K562 (cell line): ENCODE results near the gene MAGI3. TPM values are rescaled to one million over a fixed set of nuclear protein-coding genes. Genes with fewer than 3 reads are reported as not detected.

Experiments
- ATAC-seq: fragments of 200-7000 bp; cut with Tn5 transposase; 3 replicates; pipeline ENCODE4 v1.9.1; 2020; ENCODE audit warnings: moderate library complexity
- BruUV-seq: library from RNA; stranded (reverse); fragments of 400-500 nt; replicated peaks from 2 replicates; lab custom pipeline; 2021; lab: Mats Ljungman, UMichigan
- CTCF ChIA-PET: fragments of 300-600 bp; formaldehyde crosslinking; extraction: SDS; loops from one replicate; lab custom pipeline; 2021; ENCODE audit warnings: low intra/inter-chr PET ratio; lab: Yijun Ruan, JAX
- POLR2A ChIA-PET: fragments of 300-600, 350-650 bp; sonication (Branson Sonifier 250); formaldehyde crosslinking; extraction: SDS; loops from one replicate; lab custom pipeline; 2021; ENCODE audit warnings: antibody characterized with exemption, inconsistent platforms; lab: Yijun Ruan, JAX
- DNase-seq, 4 experiments: peaks; one replicate each; pipeline versions ENCODE4 v3.0.0 to v3.0.0-alpha.2; 2011 to 2018; ENCODE audit warnings: low spot score in 3 of 4, mixed read lengths in 3 of 4; ENCODE audit errors: extremely low read depth in 1 of 4
- FAIRE-seq: peaks from 2 replicates; lab custom pipeline; 2011; peaks lifted over from hg19 to GRCh38; lab: Jason Lieb, UNC
- H2AFZ ChIP-seq: 2 replicates; pipeline ENCODE4 v1.6.0; 2011; ENCODE audit warnings: low read depth, low read length, control low read depth, inconsistent platforms
- H3K27ac ChIP-seq: fragments of 200-600 bp; 3 replicates; pipeline ENCODE4 v1.8.0; 2011; ENCODE audit warnings: low read depth, mild to moderate bottlenecking, control low read depth, inconsistent platforms, low read length, moderate library complexity, mixed read lengths; ENCODE audit errors: extremely low read depth
- H3K27me3 ChIP-seq, 2 experiments: fragments of 300-600 bp in 1 of 2; 2 replicates in 1 of 2; 3 replicates in 1 of 2; pipeline versions ENCODE4 v1.6.0 to v1.8.0; 2011; ENCODE audit warnings: inconsistent platforms in 2 of 2, low read length in 2 of 2, mild to moderate bottlenecking in 1 of 2, mixed read lengths in 1 of 2, moderate library complexity in 1 of 2; ENCODE audit not compliant: control insufficient read depth in 2 of 2, insufficient read depth in 2 of 2
- H3K36me3 ChIP-seq: fragments of 300-600 bp; 3 replicates; pipeline ENCODE4 v1.8.0; 2011; ENCODE audit warnings: mild to moderate bottlenecking, low read length, inconsistent platforms; ENCODE audit not compliant: control insufficient read depth, insufficient read depth
- H3K4me1 ChIP-seq, 2 experiments: fragments of 200-600 bp in 1 of 2; replicated peaks in 1 of 2; 2 replicates in 1 of 2; 3 replicates in 1 of 2; pipeline versions ENCODE4 v1.5.1 to v1.8.0; 2011; ENCODE audit warnings: inconsistent platforms in 2 of 2, low read length in 2 of 2, mild to moderate bottlenecking in 1 of 2, mixed read lengths in 1 of 2, moderate library complexity in 1 of 2; ENCODE audit not compliant: control insufficient read depth in 2 of 2, insufficient read depth in 2 of 2
- H3K4me2 ChIP-seq: 2 replicates; pipeline ENCODE4 v1.6.1; 2011; ENCODE audit warnings: low read length, control low read depth, inconsistent platforms, mixed read lengths; ENCODE audit not compliant: insufficient read depth
- H3K4me3 ChIP-seq: fragments of 200-600 bp; sonication (generic), shearing (Covaris generic); 2 replicates; pipeline ENCODE4 v1.5.1; 2016; ENCODE audit warnings: control low read depth, inconsistent platforms
- H3K79me2 ChIP-seq: fragments of 200-600 bp; 3 replicates; pipeline ENCODE4 v1.8.0; 2011; ENCODE audit warnings: low read length, inconsistent platforms; ENCODE audit not compliant: control insufficient read depth, insufficient read depth
- H3K9ac ChIP-seq, 2 experiments: 2 replicates each; pipeline versions ENCODE4 v1.6.0 to v1.6.1; 2011; ENCODE audit warnings: low read depth in 2 of 2, low read length in 2 of 2, control low read depth in 1 of 2, inconsistent platforms in 1 of 2, mild to moderate bottlenecking in 1 of 2, mixed read lengths in 1 of 2; ENCODE audit not compliant: insufficient read depth in 1 of 2
- H3K9me1 ChIP-seq: one replicate; pipeline ENCODE4 v1.6.0; 2011; ENCODE audit warnings: inconsistent platforms, mild to moderate bottlenecking, low read length, moderate library complexity; ENCODE audit not compliant: control insufficient read depth, insufficient read depth
- H3K9me3 ChIP-seq: replicated peaks from 2 replicates; pipeline ENCODE4 v1.5.1; 2011; ENCODE audit warnings: low read depth, low read length, inconsistent platforms; ENCODE audit not compliant: control insufficient read depth, insufficient read depth
- H4K20me1 ChIP-seq: replicated peaks from 2 replicates; pipeline ENCODE4 v1.6.1; 2011; ENCODE audit warnings: low read length, inconsistent platforms, mixed read lengths; ENCODE audit not compliant: control insufficient read depth, insufficient read depth
- E2F8 ChIP-seq: fragments of 450-650 bp; IDR thresholded peaks from 2 replicates; pipeline ENCODE4 v1.7.1; 2018; ENCODE audit warnings: mild to moderate bottlenecking, low read depth; ENCODE audit not compliant: partially characterized antibody
- FOXK2 ChIP-seq, 2 experiments: fragments of 450-650 bp; IDR thresholded peaks in 1 of 2; conservative IDR thresholded peaks in 1 of 2; 2 replicates each; pipeline ENCODE4 v1.6.1; 2016; ENCODE audit warnings: low read depth in 2 of 2, mild to moderate bottlenecking in 1 of 2
- HNRNPH1 ChIP-seq: fragments of 200-400 bp; formaldehyde crosslinking; optimal IDR thresholded peaks from 2 replicates; pipeline ENCODE3; 2017; ENCODE audit warnings: low read depth, mild to moderate bottlenecking, low read length, moderate library complexity
- SMAD4 ChIP-seq: fragments of 250-450 bp; sonication (Bioruptor Pico); conservative IDR thresholded peaks from 2 replicates; pipeline ENCODE4 v1.8.0; 2021; ENCODE audit warnings: inconsistent platforms, mild to moderate bottlenecking, moderate library complexity
- ZNF316 ChIP-seq: fragments of 450-650 bp; IDR thresholded peaks from 2 replicates; pipeline ENCODE4 v1.6.1; 2016
- ZNF584 ChIP-seq: fragments of 200-800 bp; sonication (Bioruptor generic); IDR thresholded peaks from 2 replicates; pipeline ENCODE4 v1.6.1; 2016; ENCODE audit warnings: low read depth, mild to moderate bottlenecking, missing genetic modification characterization, missing compliant biosample characterization
- WGBS: fragments of 100-300 bp; shearing (Covaris generic); methylation state at CpG from one replicate; pipeline ENCODE4 v1.1.6; 2016; ENCODE audit warnings: low coverage, mixed read lengths; ENCODE audit not compliant: insufficient coverage; ENCODE audit errors: missing lambda C conversion rate; 5-methylcytosine and 5-hydroxymethylcytosine counted together
- in situ Hi-C: fragments of 300-500 bp; cut with MboI; formaldehyde crosslinking; loops from 4 replicates; pipeline ENCODE4 v1.15.0; 2018; ENCODE audit warnings: inconsistent platforms, mixed read lengths
- intact Hi-C: fragments of 100-400 bp; cut with micrococcal nuclease; formaldehyde crosslinking; loops from 2 replicates; pipeline ENCODE4 v1.14.2; 2022
- polyA plus RNA-seq, 8 experiments: library from polyadenylated mRNA; depleted of rRNA in 4 of 8; stranded (reverse) in 5 of 8; unstranded in 3 of 8; fragments of >200 nt; fragmentation: Nextera tagmentation in 2 of 8; fragmentation: Illumina TruSeq in 1 of 8; extraction: Ambion mirVana in 2 of 8; extraction: Trizol in 1 of 8; gene quantifications; 2 replicates each; pipeline versions ENCODE4 v1.2.1 to v1.2.3, GENCODE V29; 2011 to 2014; ENCODE audit warnings: inconsistent platforms in 1 of 8, missing spikeins in 1 of 8
- total RNA-seq, 7 experiments: library from RNA; depleted of rRNA in 6 of 7; stranded (reverse); fragments of >200 nt in 6 of 7; fragmentation: Illumina TruSeq in 2 of 7; extraction: Trizol in 2 of 7; gene quantifications; 2 replicates each; pipeline versions ENCODE4 v1.2.1 to v1.2.3, GENCODE V29; 2011 to 2021; ENCODE audit warnings: low replicate concordance in 1 of 7
- TF ChIP-seq, protein P1 (sequence below): IDR thresholded peaks from 3 replicates; pipeline ENCODE4 v1.6.1; 2011; ENCODE audit warnings: borderline replicate concordance, mild to moderate bottlenecking, moderate library complexity; ENCODE audit not compliant: insufficient read length; ENCODE audit errors: extremely low read depth
- TF ChIP-seq, protein P2 (sequence below): sonication (generic); formaldehyde crosslinking; IDR thresholded peaks from 2 replicates; pipeline ENCODE4 v1.8.0; 2022; ENCODE audit warnings: mild to moderate bottlenecking, missing genetic modification reagents, borderline replicate concordance
- TF ChIP-seq, protein P3 (sequence below): fragments of 450-650 bp; IDR thresholded peaks from 2 replicates; pipeline ENCODE4 v1.6.1; 2016; ENCODE audit warnings: low read depth, mild to moderate bottlenecking, moderate library complexity
- TF ChIP-seq, protein P4 (sequence below): IDR thresholded peaks from 2 replicates; pipeline ENCODE4 v1.6.1; 2011; ENCODE audit warnings: borderline replicate concordance, low read depth, mild to moderate bottlenecking, moderate library complexity, low read length; ENCODE audit not compliant: insufficient read depth, poor library complexity, severe bottlenecking

Gene MAGI3
- total and polyA plus RNA-seq, 9 of the 15 experiments (the other 6 are each of a cell fraction or from before 2014, with no cell fraction given) = 1.0 to 8.6 (median 5.5) TPM

DNA sequence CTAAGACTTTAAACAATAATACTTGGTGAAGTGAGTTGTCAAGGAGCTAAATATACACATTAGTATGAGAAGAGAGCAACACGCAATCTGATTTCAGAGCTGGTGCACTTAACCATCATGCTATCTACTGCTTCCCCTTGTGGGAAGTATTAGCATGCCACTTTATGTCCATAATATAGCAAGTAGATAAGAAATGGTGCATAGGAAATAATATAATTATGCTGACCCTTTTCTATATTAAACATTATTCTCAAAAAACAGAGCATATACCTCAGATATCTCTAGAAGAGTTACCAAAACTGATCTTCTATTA is 63.4 kb downstream of the MAGI3 start:
- BruUV-seq = no TSS peak
- no peak overlapping the region for H3K4me2 ChIP-seq
- TF ChIP-seq, protein P1, sequence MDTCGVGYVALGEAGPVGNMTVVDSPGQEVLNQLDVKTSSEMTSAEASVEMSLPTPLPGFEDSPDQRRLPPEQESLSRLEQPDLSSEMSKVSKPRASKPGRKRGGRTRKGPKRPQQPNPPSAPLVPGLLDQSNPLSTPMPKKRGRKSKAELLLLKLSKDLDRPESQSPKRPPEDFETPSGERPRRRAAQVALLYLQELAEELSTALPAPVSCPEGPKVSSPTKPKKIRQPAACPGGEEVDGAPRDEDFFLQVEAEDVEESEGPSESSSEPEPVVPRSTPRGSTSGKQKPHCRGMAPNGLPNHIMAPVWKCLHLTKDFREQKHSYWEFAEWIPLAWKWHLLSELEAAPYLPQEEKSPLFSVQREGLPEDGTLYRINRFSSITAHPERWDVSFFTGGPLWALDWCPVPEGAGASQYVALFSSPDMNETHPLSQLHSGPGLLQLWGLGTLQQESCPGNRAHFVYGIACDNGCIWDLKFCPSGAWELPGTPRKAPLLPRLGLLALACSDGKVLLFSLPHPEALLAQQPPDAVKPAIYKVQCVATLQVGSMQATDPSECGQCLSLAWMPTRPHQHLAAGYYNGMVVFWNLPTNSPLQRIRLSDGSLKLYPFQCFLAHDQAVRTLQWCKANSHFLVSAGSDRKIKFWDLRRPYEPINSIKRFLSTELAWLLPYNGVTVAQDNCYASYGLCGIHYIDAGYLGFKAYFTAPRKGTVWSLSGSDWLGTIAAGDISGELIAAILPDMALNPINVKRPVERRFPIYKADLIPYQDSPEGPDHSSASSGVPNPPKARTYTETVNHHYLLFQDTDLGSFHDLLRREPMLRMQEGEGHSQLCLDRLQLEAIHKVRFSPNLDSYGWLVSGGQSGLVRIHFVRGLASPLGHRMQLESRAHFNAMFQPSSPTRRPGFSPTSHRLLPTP = no peak
- TF ChIP-seq ZNF316 (no peak), SMAD4 (CRISPR knock-in tag) (no peak), HNRNPH1 (no peak), FOXK2 (conservative IDR thresholded peaks at IDR 0.05 in 1 of 2, IDR thresholded peaks at IDR 0.05 in 1 of 2; ENCODE audit: low read depth in 2 of 2) (no peak), ZNF584 (no peak), E2F8 (no peak)
- TF ChIP-seq, protein P2, sequence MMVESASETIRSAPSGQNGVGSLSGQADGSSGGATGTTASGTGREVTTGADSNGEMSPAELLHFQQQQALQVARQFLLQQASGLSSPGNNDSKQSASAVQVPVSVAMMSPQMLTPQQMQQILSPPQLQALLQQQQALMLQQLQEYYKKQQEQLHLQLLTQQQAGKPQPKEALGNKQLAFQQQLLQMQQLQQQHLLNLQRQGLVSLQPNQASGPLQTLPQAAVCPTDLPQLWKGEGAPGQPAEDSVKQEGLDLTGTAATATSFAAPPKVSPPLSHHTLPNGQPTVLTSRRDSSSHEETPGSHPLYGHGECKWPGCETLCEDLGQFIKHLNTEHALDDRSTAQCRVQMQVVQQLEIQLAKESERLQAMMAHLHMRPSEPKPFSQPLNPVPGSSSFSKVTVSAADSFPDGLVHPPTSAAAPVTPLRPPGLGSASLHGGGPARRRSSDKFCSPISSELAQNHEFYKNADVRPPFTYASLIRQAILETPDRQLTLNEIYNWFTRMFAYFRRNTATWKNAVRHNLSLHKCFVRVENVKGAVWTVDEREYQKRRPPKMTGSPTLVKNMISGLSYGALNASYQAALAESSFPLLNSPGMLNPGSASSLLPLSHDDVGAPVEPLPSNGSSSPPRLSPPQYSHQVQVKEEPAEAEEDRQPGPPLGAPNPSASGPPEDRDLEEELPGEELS (CRISPR knock-in tag) = no peak
- TF ChIP-seq, protein P3, sequence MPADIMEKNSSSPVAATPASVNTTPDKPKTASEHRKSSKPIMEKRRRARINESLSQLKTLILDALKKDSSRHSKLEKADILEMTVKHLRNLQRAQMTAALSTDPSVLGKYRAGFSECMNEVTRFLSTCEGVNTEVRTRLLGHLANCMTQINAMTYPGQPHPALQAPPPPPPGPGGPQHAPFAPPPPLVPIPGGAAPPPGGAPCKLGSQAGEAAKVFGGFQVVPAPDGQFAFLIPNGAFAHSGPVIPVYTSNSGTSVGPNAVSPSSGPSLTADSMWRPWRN = no peak
- TF ChIP-seq, protein P4, sequence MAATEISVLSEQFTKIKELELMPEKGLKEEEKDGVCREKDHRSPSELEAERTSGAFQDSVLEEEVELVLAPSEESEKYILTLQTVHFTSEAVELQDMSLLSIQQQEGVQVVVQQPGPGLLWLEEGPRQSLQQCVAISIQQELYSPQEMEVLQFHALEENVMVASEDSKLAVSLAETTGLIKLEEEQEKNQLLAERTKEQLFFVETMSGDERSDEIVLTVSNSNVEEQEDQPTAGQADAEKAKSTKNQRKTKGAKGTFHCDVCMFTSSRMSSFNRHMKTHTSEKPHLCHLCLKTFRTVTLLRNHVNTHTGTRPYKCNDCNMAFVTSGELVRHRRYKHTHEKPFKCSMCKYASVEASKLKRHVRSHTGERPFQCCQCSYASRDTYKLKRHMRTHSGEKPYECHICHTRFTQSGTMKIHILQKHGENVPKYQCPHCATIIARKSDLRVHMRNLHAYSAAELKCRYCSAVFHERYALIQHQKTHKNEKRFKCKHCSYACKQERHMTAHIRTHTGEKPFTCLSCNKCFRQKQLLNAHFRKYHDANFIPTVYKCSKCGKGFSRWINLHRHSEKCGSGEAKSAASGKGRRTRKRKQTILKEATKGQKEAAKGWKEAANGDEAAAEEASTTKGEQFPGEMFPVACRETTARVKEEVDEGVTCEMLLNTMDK = no peak

More for the DNA sequence above, 63.4 kb downstream of the MAGI3 start:
- Histone ChIP-seq H3K79me2 (no peaks in the 10 kb centered on the region), H3K27me3 (no peaks in the 10 kb centered on the region; a peak in 1 of 5 replicates), H2AFZ (no peak overlapping the region), H3K9me1 (no peaks in the 10 kb centered on the region), H3K4me1 (no peaks in the 10 kb centered on the region), H3K27ac (no peak overlapping the region), H3K36me3 (no peaks in the 10 kb centered on the region), H3K9me3 (no peaks in the 10 kb centered on the region), H4K20me1 (no peaks in the 10 kb centered on the region), H3K9ac (no peak overlapping the region), H3K4me3 (no peak overlapping the region)
- ChIA-PET CTCF (no interaction called here), POLR2A (interaction anchor here (1.2 kb wide), 1 partner anchor 8 kb away, joined by 3 read pairs; no protein-coding TSS in a partner anchor)
- WGBS = 17% methylated on average over 1 of the region's 1 CpG
- ATAC-seq = no peak
- in situ Hi-C loops (loop anchor here (10.0 kb wide), 1 partner anchor 309 kb away; no protein-coding TSS in a partner anchor), intact Hi-C loops (loop anchor here (1.0 to 5.0 kb wide), 2 partner anchors 313 to 381 kb away; partner anchors contain the start of gene LRIG2)
- DNase-seq = no peak
- no peak for FAIRE-seq
